GM12891 (cell line): ENCODE data around the gene GNB1.
A peak's percentile ranks its signal among the peaks of the same experiment; 100 is the strongest.

Source experiments
- DNase-seq: peaks from one replicate; pipeline ENCODE4 v3.0.0; 2011; ENCODE audit warnings: low spot score; ENCODE audit not compliant: insufficient read length
- FAIRE-seq: peaks from 2 replicates; lab custom pipeline; 2011; peaks lifted over from hg19 to GRCh38; lab: Jason Lieb, UNC
- PAX5 ChIP-seq: IDR thresholded peaks from 2 replicates; pipeline ENCODE4 v1.6.1; 2011; ENCODE audit warnings: low read length, moderate library complexity, mild to moderate bottlenecking; ENCODE audit not compliant: insufficient read depth, severe bottlenecking
- POLR2A ChIP-seq: IDR thresholded peaks from 2 replicates; pipeline ENCODE4 v1.6.1; 2011; ENCODE audit warnings: low read depth, low read length, control low read depth
- POLR2AphosphoS5 ChIP-seq: IDR thresholded peaks from 2 replicates; pipeline ENCODE4 v1.6.1; 2011; ENCODE audit warnings: low read depth, low read length, control low read depth
- POU2F2 ChIP-seq: IDR thresholded peaks from 2 replicates; pipeline ENCODE4 v1.6.1; 2011; ENCODE audit warnings: low read depth, mild to moderate bottlenecking, control low read depth, low read length, moderate library complexity
- SPI1 ChIP-seq: IDR thresholded peaks from 2 replicates; pipeline ENCODE4 v1.6.1; 2011; ENCODE audit warnings: low read depth, low read length, control low read depth
- TAF1 ChIP-seq: IDR thresholded peaks from 2 replicates; pipeline ENCODE4 v1.6.1; 2011; ENCODE audit warnings: low read depth, low read length, control low read depth

The GNB1 gene

DNA sequence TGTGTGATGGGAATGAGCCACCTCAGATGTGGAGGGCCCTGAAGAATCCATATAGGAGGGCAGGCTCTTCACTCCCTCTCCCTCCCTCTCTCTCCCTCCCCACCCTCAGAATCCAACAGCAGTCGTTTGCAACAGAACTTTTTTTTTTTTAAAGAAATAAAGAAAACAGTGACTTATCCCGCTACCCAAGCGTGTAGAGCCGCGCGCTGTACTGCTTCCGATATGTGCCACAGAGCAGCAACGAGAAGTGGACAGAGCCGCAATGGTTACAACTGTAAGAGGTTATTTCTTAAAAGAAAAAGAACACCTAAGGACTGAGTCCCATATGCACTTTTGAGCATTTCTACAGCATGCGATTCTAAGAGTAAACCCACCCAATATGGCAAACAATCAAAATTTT lies 105.2 kb downstream of the GNB1 start:
- DNase-seq (no peak), FAIRE-seq (no peak)
- TF ChIP-seq TAF1, result no peak

GRCh38 chr1:1784933-1785332 lies 106.0 kb downstream of the GNB1 start:
- no peak for FAIRE-seq
- TF ChIP-seq PAX5 (no peak), SPI1 (no peak), POU2F2 (no peak), POLR2AphosphoS5 (no peak), POLR2A (no peak), TAF1 (no peak)
- no peak for DNase-seq

DNA sequence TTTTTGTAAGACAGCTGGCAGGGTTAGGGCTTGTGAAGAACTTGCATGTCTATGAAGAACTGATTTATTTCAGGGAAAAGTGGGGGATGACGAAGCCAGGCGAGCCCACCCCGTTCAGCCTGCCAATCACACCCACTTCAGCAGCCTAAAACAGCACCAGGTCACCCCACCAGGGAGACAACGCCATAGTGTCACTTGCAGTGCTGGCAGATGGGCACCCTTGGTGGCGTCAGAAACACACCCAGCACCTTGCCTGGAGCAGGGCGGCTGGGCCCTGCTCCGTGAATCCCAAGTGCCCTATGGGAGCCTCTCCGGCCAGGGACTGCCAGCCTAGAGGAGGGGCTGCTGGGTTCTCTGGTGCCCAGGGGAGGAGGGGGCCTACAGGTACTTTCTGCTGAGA lies 107.6 kb downstream of the GNB1 start:
- TF ChIP-seq POLR2A (no peak), POLR2AphosphoS5 (no peak), POU2F2 (no peak)
- DNase-seq, result no peak
- FAIRE-seq, result no peak

DNA sequence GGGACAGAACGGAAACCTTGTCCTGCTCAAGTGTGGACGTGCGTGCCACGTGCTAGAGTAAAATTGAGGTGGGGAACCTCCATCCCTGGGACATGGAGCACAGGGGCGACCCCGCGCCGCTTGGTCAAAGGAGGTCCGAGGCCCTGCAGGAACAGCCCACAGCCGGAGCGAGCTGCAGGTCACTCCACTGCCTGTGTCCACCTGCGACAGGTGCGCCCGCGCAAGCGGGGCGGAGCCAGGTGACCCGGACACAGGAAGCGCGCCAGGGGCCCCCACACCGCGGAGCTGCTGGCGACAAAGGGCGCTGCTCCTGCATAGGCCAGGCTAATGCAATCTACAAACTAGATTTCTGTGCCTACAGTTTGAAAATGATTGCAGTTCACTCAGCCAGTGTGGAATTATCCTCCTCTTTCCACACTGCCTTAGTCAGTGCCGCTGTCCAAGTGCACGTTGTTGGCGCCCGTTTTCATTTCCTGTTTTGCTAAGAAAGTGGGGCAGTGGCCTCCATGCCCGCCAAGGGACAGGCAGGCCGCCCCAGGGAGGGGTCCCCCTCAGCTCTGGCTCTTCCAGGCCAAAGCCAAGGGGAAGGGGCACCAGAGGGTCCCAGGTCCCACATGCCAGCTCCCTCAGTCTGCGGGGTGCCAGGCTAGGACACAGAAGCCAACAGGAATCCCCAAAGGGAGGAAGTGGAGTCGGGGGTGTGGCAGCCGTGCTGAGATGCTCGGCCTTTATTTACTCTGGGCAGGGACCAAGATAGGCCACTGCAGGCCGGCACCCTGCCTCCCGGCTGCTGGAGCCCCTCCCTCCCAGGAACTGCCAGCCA lies 108.3 kb downstream of the GNB1 start:
- FAIRE-seq, result peak; percentile 73
- DNase-seq, result no peak
- peak; percentile 73 for TF ChIP-seq SPI1
- peak; percentile 22; the same call in 1 of the 2 replicates for TF ChIP-seq POLR2A
- TF ChIP-seq TAF1, result no peak
- TF ChIP-seq POLR2AphosphoS5, result no peak; the same call in 1 of the 2 replicates
- no peak for TF ChIP-seq PAX5
- no peak for TF ChIP-seq POU2F2

DNA sequence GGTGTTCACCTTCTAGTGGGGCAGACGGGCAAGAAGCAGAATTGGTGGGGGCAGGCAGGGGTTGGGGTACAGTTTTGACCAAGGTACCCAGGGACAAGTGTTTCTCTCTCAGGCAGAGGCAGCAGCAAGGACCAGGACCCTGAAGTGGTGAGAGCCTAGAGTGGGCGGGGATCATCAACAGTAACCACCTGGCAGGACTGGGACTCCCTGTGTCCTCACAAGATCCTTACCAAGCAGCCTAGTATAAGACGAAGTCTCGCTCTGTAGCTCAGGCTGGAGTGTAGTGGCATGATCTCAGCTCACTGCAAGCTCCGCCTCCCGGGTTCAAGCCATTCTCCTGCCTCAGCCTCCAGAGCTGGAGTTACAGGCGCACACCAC lies 109.4 kb downstream of the GNB1 start:
- no peak for TF ChIP-seq POU2F2
- no peak for TF ChIP-seq POLR2AphosphoS5
- no peak for TF ChIP-seq TAF1
- FAIRE-seq (peak; percentile 69), DNase-seq (no peak)

- TF ChIP-seq POLR2A, result no peak
- no peak for TF ChIP-seq POLR2AphosphoS5
- TF ChIP-seq POU2F2, result no peak
- no peak for TF ChIP-seq SPI1
- no peak for TF ChIP-seq PAX5
- TF ChIP-seq TAF1, result no peak
- FAIRE-seq, result no peak
- DNase-seq, result no peak
These were observed 110.0 kb downstream of the GNB1 start for GRCh38 chr1:1780598-1781525.

GRCh38 chr1:1779691-1780597 lies 110.9 kb downstream of the GNB1 start:
- DNase-seq (no peak), FAIRE-seq (peak; percentile 82)
- TF ChIP-seq TAF1 (no peak), POLR2AphosphoS5 (no peak; the same call in 1 of the 2 replicates), POU2F2 (peak; percentile 27; the same call in 1 of the 2 replicates), SPI1 (no peak), PAX5 (no peak), POLR2A (no peak)

GRCh38 chr1:1779320-1779675 lies 111.6 kb downstream of the GNB1 start:
- DNase-seq, result no peak
- no peak for FAIRE-seq
- TF ChIP-seq PAX5 (no peak), SPI1 (no peak), POLR2AphosphoS5 (no peak), POU2F2 (no peak)

GRCh38 chr1:1778663-1779319 lies 112.1 kb downstream of the GNB1 start:
- FAIRE-seq (peak; percentile 97), DNase-seq (peak; percentile 89)
- TF ChIP-seq POLR2A (no peak), TAF1 (0 out of 2 replicates have a peak, but pooled peaks have one; percentile 29), POU2F2 (peak; percentile 37; the same call in 1 of the 2 replicates), PAX5 (peak; percentile 20), SPI1 (peak; percentile 92), POLR2AphosphoS5 (no peak)
